ENCODE measurements around the gene MEAK7. TPM values are rescaled to one million over a fixed set of nuclear protein-coding genes. Genes with fewer than 3 reads are reported as not detected.

MEAK7 gene
- total RNA-seq, 4 donors from 2014 or later = 7.9 to 30.5 (median 10.4) TPM

DNA sequence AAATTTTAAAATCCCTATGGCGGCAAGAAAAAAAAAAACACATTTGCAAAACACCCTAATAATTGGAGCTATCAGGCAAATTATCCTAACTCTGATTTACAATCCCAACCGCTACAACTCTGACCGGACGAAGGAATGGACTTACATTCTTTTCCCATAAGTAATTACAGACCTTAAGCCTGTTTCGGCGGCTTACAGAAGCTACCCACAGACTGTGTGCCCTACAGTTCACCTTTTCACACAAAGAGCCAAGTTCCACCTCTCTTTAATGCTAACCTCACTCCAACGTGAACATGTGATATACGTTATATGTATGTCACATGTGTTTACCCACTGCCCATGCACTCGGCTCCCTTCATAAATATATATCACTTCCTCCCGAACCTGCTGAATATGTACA, 8.7 kb upstream of the MEAK7 start:
- Histone ChIP-seq H3K27ac (no peak overlapping the region), H3K9me3 (no peaks in the 10 kb centered on the region), H3K36me3 (no peaks in the 10 kb centered on the region), H3K27me3 (no peaks in the 10 kb centered on the region), H3K4me3 (no peak overlapping the region), H3K4me1 (peaks cover 0 to 8% (median 3%) of the 10 kb centered on the region in 3 donors)
- no peak for TF ChIP-seq EP300 (IDR thresholded peaks at IDR 0.05)
- TF ChIP-seq POLR2A (IDR thresholded peaks at IDR 0.05) = no peak
- TF ChIP-seq POLR2AphosphoS5 (IDR thresholded peaks at IDR 0.05) = no peak
- no peak for TF ChIP-seq CTCF (IDR thresholded peaks at IDR 0.05)
- no peak for ATAC-seq
- WGBS, 2 donors (ENCODE audit: low coverage in 1 of 2) = 83 to 91% methylated on average over 8 to 9 of the region's 10 CpGs

DNA sequence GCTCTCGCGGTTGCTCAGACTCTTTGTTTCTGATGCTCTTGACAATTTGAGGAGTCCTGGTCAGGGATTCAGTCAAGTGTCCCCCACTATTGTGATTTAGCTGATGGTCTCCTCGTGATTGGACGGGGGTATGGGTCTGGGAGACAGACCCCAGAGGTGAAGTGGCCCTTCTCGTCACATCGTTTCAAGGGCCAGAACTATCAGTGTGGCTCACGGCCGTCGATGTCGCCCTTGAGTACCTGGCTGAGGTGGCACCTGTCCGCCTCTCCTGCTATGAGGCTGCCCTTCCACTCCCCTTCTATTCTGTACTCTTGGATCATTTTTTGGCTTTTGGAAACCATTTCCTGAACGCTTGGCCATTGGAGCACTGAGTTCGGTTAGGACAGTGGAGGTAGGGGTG, 7.4 kb upstream of the MEAK7 start:
- Histone ChIP-seq H3K27ac (no peak overlapping the region), H3K36me3 (no peaks in the 10 kb centered on the region), H3K4me3 (no peak overlapping the region), H3K9me3 (no peaks in the 10 kb centered on the region), H3K27me3 (no peaks in the 10 kb centered on the region), H3K4me1 (peaks cover 0 to 8% (median 3%) of the 10 kb centered on the region in 3 donors)
- TF ChIP-seq CTCF (IDR thresholded peaks at IDR 0.05) (no peak), POLR2A (IDR thresholded peaks at IDR 0.05) (no peak)
- 33 to 67% methylated on average over 1 to 11 of the region's 13 CpGs for WGBS, 2 donors (ENCODE audit: low coverage in 1 of 2)
- ATAC-seq = no peak

DNA sequence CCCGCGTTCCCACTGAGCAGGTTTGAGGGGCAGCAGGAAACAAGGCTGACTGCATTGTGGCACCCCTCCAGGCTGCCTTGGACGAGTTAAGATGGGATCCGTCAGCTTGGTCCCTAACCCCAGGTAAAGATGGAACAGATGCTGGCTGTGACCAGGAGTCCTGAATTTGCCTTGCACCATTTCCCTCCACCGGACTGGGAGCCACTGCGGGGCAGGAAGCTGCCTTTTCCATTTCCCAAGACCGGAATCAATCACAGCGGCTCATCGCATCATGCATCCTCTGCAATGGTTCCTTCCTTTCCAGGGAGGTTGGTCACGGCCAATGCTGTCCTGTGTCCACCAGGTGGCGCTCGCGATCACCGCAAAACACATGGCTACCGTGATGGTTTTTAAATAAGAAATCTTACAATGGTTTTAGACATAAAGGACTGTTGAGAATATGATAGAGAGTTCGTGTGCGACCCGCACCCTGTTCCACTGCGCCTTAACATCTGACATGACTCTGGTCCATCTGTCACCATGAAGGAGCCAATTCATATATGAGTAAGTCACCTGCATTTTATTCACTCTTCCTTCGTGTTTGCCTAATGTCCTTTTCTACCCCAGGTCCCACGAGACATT, 6.8 kb upstream of the MEAK7 start:
- TF ChIP-seq CTCF (IDR thresholded peaks at IDR 0.05) (peak; percentile 92 to 99 (median 96)), EP300 (IDR thresholded peaks at IDR 0.05) (no peak)
- H3K36me3 ChIP-seq = no peaks in the 10 kb centered on the region
- 6 to 7% methylated on average over 19 to 20 of the region's 21 CpGs for WGBS, 2 donors (ENCODE audit: low coverage in 1 of 2)
- H3K27me3 ChIP-seq = no peaks in the 10 kb centered on the region
- no peak overlapping the region for H3K4me3 ChIP-seq
- ATAC-seq = peak; percentile 82
- H3K4me1 ChIP-seq = peaks cover 0 to 13% (median 3%) of the 10 kb centered on the region in 3 donors
- H3K27ac ChIP-seq = no peak overlapping the region
- no peaks in the 10 kb centered on the region for H3K9me3 ChIP-seq

DNA sequence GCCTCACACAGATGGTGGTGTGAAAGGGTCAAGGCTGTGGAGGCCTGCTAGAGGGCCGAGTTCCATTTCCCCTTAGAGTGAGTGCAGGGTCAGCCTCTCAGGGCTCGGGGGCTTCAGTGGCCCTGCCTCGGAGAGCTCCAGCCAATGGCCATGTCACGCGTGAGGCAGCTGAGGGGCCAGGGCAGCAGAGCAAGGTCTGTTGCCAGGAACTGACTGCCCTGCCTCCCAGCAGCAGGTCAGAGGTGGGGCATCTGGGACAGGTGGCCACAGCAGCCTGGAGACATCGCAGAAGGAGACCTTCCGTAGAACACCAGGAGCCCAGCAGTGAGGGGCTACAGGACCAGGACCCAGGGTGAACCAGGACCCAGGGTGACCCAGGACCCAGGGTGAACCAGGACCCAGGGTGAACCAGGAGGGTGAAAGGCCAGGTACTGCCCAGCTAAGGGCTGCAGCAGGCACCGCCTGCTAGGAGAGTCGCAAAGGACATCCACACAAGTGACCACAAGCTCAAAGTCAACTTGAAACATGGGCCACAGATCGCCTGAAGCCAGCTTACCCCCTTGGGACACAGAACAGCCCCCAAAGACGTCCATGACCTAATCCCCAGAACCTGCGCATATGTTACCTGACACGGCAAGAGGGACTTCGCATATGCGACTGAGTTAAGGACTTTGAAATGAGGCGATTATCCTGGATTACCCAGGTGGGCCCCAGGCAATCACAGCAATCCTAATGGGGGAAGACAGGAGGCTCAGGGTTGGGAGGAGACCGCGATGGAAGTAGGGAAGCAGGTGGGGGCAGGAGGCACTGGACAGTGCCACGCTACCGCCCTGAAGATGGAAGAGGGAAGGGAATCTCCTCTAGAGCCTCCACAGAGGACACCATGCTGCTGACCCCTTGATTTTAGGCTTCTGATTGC, 4.8 kb upstream of the MEAK7 start:
- H3K9me3 ChIP-seq = no peaks in the 10 kb centered on the region
- WGBS, 2 donors (ENCODE audit: low coverage in 1 of 2) = 78 to 84% methylated on average over 4 to 7 of the region's 20 CpGs
- no peaks in the 10 kb centered on the region for H3K27me3 ChIP-seq
- TF ChIP-seq CTCF (IDR thresholded peaks at IDR 0.05) = no peak
- TF ChIP-seq POLR2A (IDR thresholded peaks at IDR 0.05) = no peak
- no peak for TF ChIP-seq EP300 (IDR thresholded peaks at IDR 0.05)
- no peak for TF ChIP-seq POLR2AphosphoS5 (IDR thresholded peaks at IDR 0.05)
- H3K36me3 ChIP-seq = no peaks in the 10 kb centered on the region
- H3K27ac ChIP-seq = no peak overlapping the region
- H3K4me3 ChIP-seq = no peak overlapping the region
- ATAC-seq = no peak
- H3K4me1 ChIP-seq = peaks cover 0 to 29% (median 14%) of the 10 kb centered on the region in 3 donors

DNA sequence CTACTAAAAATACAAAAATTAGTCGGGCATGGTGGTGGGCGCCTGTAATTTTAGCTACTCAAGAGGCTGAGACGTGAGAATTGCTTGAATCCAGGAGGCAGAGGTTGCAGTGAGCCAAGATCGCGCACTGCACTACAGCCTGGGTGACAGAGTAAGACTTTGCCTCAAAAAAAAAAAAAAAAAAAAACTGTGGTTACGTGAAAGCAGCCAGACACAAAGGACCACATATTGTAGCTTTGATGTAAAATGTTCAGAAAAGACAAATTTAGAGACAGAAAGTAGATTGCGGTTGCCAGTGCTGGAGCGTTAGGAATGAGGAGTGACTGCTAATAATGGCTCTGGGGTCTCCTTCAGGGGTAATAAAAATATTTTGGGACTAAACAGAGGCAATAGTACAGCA, 4.0 kb upstream of the MEAK7 start:
- no peaks in the 10 kb centered on the region for H3K27me3 ChIP-seq
- no peak for ATAC-seq
- TF ChIP-seq POLR2AphosphoS5 (IDR thresholded peaks at IDR 0.05) (no peak), CTCF (IDR thresholded peaks at IDR 0.05) (no peak), EP300 (IDR thresholded peaks at IDR 0.05) (no peak), POLR2A (IDR thresholded peaks at IDR 0.05) (no peak)
- 92 to 96% methylated on average over 6 to 8 of the region's 8 CpGs for WGBS, 2 donors (ENCODE audit: low coverage in 1 of 2)
- peaks cover 3 to 37% (median 18%) of the 10 kb centered on the region in 3 donors for H3K4me1 ChIP-seq
- no peak overlapping the region for H3K4me3 ChIP-seq
- H3K27ac ChIP-seq = no peak overlapping the region
- no peaks in the 10 kb centered on the region for H3K36me3 ChIP-seq
- no peaks in the 10 kb centered on the region for H3K9me3 ChIP-seq
